ENCODE measurements around the gene MRAS.

DNA sequence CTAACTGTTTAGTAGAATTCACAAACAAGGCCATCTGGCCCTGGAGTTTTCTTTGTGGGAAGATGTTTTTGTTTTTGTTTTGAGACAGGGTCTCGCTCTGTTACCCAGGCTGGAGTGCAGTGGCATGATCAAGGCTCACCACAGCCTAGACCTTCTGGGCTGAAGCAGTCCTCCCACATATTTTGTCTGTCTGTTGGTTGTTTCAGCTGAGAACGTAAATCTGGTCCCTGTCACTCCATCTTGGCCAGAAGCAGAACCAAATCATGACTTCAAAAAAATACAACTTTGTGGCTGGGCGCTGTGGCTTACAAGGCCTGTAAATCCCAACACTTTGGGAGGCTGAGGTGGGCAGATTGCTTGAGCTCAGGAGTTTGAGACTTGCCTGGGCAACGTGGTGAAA is 27.1 kb downstream of the MRAS start:
- TF ChIP-seq, protein P1, sequence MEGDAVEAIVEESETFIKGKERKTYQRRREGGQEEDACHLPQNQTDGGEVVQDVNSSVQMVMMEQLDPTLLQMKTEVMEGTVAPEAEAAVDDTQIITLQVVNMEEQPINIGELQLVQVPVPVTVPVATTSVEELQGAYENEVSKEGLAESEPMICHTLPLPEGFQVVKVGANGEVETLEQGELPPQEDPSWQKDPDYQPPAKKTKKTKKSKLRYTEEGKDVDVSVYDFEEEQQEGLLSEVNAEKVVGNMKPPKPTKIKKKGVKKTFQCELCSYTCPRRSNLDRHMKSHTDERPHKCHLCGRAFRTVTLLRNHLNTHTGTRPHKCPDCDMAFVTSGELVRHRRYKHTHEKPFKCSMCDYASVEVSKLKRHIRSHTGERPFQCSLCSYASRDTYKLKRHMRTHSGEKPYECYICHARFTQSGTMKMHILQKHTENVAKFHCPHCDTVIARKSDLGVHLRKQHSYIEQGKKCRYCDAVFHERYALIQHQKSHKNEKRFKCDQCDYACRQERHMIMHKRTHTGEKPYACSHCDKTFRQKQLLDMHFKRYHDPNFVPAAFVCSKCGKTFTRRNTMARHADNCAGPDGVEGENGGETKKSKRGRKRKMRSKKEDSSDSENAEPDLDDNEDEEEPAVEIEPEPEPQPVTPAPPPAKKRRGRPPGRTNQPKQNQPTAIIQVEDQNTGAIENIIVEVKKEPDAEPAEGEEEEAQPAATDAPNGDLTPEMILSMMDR (IDR thresholded peaks at IDR 0.05): no peak
- TF ChIP-seq POLR2A (IDR thresholded peaks at IDR 0.05): no peak

Data from testis (tissue), 2 donors.